Gastrocnemius medialis (tissue), 4 donors: ENCODE results near the gene NGB.

ENCODE experiments used
- CTCF ChIP-seq, 5 experiments: fragments of 450-650 bp in 3 of 5; fragments of 200-600 bp in 2 of 5; sonication (generic) in 2 of 5; IDR thresholded peaks in 4 of 5; conservative IDR thresholded peaks in 1 of 5; 1 replicate in 4 of 5; 2 replicates in 1 of 5; pipeline ENCODE4 v1.5.1; 2016 to 2019; ENCODE audit warnings: antibody characterized with exemption in 5 of 5, mild to moderate bottlenecking in 3 of 5, moderate library complexity in 3 of 5
- POLR2A ChIP-seq, 2 donors: fragments of 450-650 bp; IDR thresholded peaks; one replicate each; pipeline ENCODE4 v1.6.1; 2017; ENCODE audit warnings: antibody characterized with exemption in 2 of 2, mild to moderate bottlenecking in 2 of 2, moderate library complexity in 2 of 2

GRCh38 chr14:77221241-77221871, 49.6 kb downstream of the NGB start:
- no peak for TF ChIP-seq CTCF (IDR thresholded peaks at IDR 0.05 in 4 of 5, conservative IDR thresholded peaks at IDR 0.05 in 1 of 5)
- no peak for TF ChIP-seq POLR2A (IDR thresholded peaks at IDR 0.05)
